H1 (cell line): ENCODE results near the gene TANC1. TPM values are rescaled to one million over a fixed set of nuclear protein-coding genes. Genes with fewer than 3 reads are reported as not detected.

Experiments
- ATF3 ChIP-seq: IDR thresholded peaks from 2 replicates; pipeline ENCODE4 v1.6.1; 2011; ENCODE audit warnings: low read depth, mild to moderate bottlenecking, low read length; ENCODE audit not compliant: insufficient read depth
- SIX5 ChIP-seq: IDR thresholded peaks from 2 replicates; pipeline ENCODE4 v1.6.1; 2011; ENCODE audit warnings: mild to moderate bottlenecking, low read depth, low read length
- SRF ChIP-seq: IDR thresholded peaks from 2 replicates; pipeline ENCODE4 v1.6.1; 2011; ENCODE audit warnings: mild to moderate bottlenecking, low read depth, low read length, moderate library complexity
- polyA plus RNA-seq, 7 experiments: library from polyadenylated mRNA; depleted of rRNA in 3 of 7; stranded (reverse) in 5 of 7; unstranded in 2 of 7; fragments of >200 nt in 5 of 7; fragments of 200-250 nt in 2 of 7; gene quantifications; 1 replicate in 5 of 7; 2 replicates in 1 of 7; 4 replicates in 1 of 7; pipeline versions ENCODE4 v1.2.1 to v1.2.3, GENCODE V29; 2011 to 2013; ENCODE audit warnings: missing spikeins in 2 of 7, mixed read lengths in 2 of 7
- total RNA-seq: library from RNA; stranded (reverse); fragmentation: NEBNext Ultra II Directional; extraction: Animal tissue kit (Norgen Biotek cat#: 25700); gene quantifications from 2 replicates; pipeline ENCODE4 v1.2.1, GENCODE V29; 2021

The TANC1 gene
- total and polyA plus RNA-seq, 2 of the 8 experiments (the other 6 are each of a cell fraction or from before 2014, with no cell fraction given), result 4.1 to 7.6 TPM

DNA sequence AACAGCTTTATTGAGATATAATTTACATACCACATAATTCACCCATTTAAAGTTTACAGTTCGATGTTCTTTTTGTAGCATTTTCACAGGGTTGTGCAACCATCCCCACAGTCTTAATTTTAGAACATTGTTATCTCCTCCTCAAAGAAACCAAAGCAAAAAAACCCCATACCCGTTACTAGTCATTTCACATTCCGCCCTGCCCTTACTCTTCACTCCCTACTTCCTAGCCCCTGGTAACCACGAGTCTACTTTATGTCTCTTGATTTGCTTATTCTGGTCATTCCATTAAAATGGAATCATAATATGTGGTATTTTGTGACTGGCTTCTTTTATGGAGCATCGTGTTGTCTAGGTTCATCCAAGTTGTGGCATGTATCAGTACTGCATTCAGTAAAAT is 137.7 kb downstream of the TANC1 start (continued):
- TF ChIP-seq ATF3, result no peak
- TF ChIP-seq SIX5, result no peak
- TF ChIP-seq SRF, result no peak
